HepG2 (cell line): ENCODE measurements around the gene APBB1. TPM values are rescaled to one million over a fixed set of nuclear protein-coding genes. Genes with fewer than 3 reads are reported as not detected.
A peak's percentile ranks its signal among the peaks of the same experiment; 100 is the strongest.

Experiments
- ARNTL ChIP-seq: sonication (generic); formaldehyde crosslinking; IDR thresholded peaks from 2 replicates; pipeline ENCODE4 v1.4.0; 2020; ENCODE audit warnings: mild to moderate bottlenecking, missing genetic modification reagents
- CC2D1A ChIP-seq: sonication (generic); formaldehyde crosslinking; IDR thresholded peaks from 2 replicates; pipeline ENCODE4 v1.8.1; 2023; ENCODE audit warnings: mild to moderate bottlenecking, missing genetic modification reagents
- FOSL2 ChIP-seq: sonication (generic); formaldehyde crosslinking; IDR thresholded peaks from 2 replicates; pipeline ENCODE4 v1.4.0; 2020; ENCODE audit warnings: missing genetic modification reagents
- KDM4B ChIP-seq: sonication (generic); formaldehyde crosslinking; IDR thresholded peaks from 2 replicates; pipeline ENCODE4 v1.4.0; 2020; ENCODE audit warnings: missing genetic modification reagents
- MTERF4 ChIP-seq: sonication (generic); formaldehyde crosslinking; IDR thresholded peaks from 2 replicates; pipeline ENCODE4 v1.8.0; 2023; ENCODE audit warnings: mild to moderate bottlenecking, missing genetic modification reagents
- SOX5 ChIP-seq: IDR thresholded peaks from 2 replicates; pipeline ENCODE4 v1.6.1; 2016; ENCODE audit warnings: borderline replicate concordance
- TEAD2 ChIP-seq: sonication (generic); formaldehyde crosslinking; IDR thresholded peaks from 2 replicates; pipeline ENCODE4 v1.9.0; 2021; ENCODE audit warnings: missing genetic modification reagents
- TIGD3 ChIP-seq: sonication (generic); formaldehyde crosslinking; IDR thresholded peaks from 2 replicates; pipeline ENCODE4 v1.5.1; 2020; ENCODE audit warnings: mild to moderate bottlenecking, missing genetic modification reagents, borderline replicate concordance
- TRIM22 ChIP-seq: fragments of 450-650 bp; IDR thresholded peaks from 2 replicates; pipeline ENCODE4 v1.6.1; 2017
- ZHX2 ChIP-seq, 2 experiments: sonication (generic) in 1 of 2; formaldehyde crosslinking in 1 of 2; IDR thresholded peaks; 2 replicates each; pipeline versions ENCODE4 v1.6.1 to v1.9.0; 2014 to 2022; ENCODE audit warnings: antibody characterized with exemption in 1 of 2, borderline replicate concordance in 1 of 2, inconsistent platforms in 1 of 2, low read depth in 1 of 2, missing genetic modification reagents in 1 of 2
- ZNF224 ChIP-seq: sonication (generic); formaldehyde crosslinking; IDR thresholded peaks from 2 replicates; pipeline ENCODE4 v1.5.0; 2020; ENCODE audit warnings: mild to moderate bottlenecking, missing genetic modification reagents
- ZNF235 ChIP-seq: sonication (generic); formaldehyde crosslinking; IDR thresholded peaks from 2 replicates; pipeline ENCODE4 v1.8.1; 2023; ENCODE audit warnings: mild to moderate bottlenecking, missing genetic modification reagents, borderline replicate concordance
- ZNF362 ChIP-seq: sonication (generic); formaldehyde crosslinking; IDR thresholded peaks from 2 replicates; pipeline ENCODE4 v1.4.0; 2020; ENCODE audit warnings: missing genetic modification reagents, mild to moderate bottlenecking, borderline replicate concordance
- ZNF550 ChIP-seq: sonication (generic); formaldehyde crosslinking; IDR thresholded peaks from 2 replicates; pipeline ENCODE4 v1.4.0; 2020; ENCODE audit warnings: mild to moderate bottlenecking, missing genetic modification reagents, borderline replicate concordance
- ZNF709 ChIP-seq: sonication (generic); formaldehyde crosslinking; IDR thresholded peaks from 2 replicates; pipeline ENCODE4 v1.5.0; 2020; ENCODE audit warnings: mild to moderate bottlenecking, missing genetic modification reagents
- ZNF768 ChIP-seq: sonication (generic); formaldehyde crosslinking; IDR thresholded peaks from 2 replicates; pipeline ENCODE4 v1.4.0; 2020; ENCODE audit warnings: missing genetic modification reagents
- ZNF780A ChIP-seq: sonication (generic); formaldehyde crosslinking; IDR thresholded peaks from 2 replicates; pipeline ENCODE4 v1.8.0; 2022; ENCODE audit warnings: mild to moderate bottlenecking, missing genetic modification reagents, moderate library complexity
- ZNF879 ChIP-seq: sonication (generic); formaldehyde crosslinking; IDR thresholded peaks from 2 replicates; pipeline ENCODE4 v1.8.1; 2023; ENCODE audit warnings: missing genetic modification reagents
- polyA plus RNA-seq, 8 experiments: library from polyadenylated mRNA; depleted of rRNA in 3 of 8; stranded (reverse) in 7 of 8; unstranded in 1 of 8; fragments of >200 nt; fragmentation: Illumina TruSeq in 4 of 8; extraction: Trizol in 4 of 8; gene quantifications; 2 replicates each; pipeline versions ENCODE4 v1.2.1 to v1.2.3, GENCODE V29; 2011 to 2016; ENCODE audit warnings: low read depth in 4 of 8, missing spikeins in 1 of 8, mixed read lengths in 1 of 8; ENCODE audit not compliant: insufficient read depth in 1 of 8
- total RNA-seq, 5 experiments: library from RNA; depleted of rRNA; stranded (reverse); fragments of >200 nt; fragmentation: Illumina TruSeq; extraction: Trizol; gene quantifications; 2 replicates each; pipeline ENCODE4 v1.2.3, GENCODE V29; 2016; ENCODE audit warnings: low read depth in 1 of 5

Gene APBB1
- total and polyA plus RNA-seq, 2 of the 13 experiments (the other 11 are each of a cell fraction or from before 2014, with no cell fraction given), result 1.7 to 3.5 TPM

GRCh38 chr11:6389905-6390717 is 28.8 kb downstream of the APBB1 start, which contains the start of gene SMPD1 (continued):
- TF ChIP-seq TEAD2, result no peak
- peak; percentile 26; the same call in 1 of the 2 replicates for TF ChIP-seq SOX5
- TF ChIP-seq TIGD3 (CRISPR knock-in tag), result no peak
- TF ChIP-seq ZHX2 (IDR thresholded peaks at IDR 0.05; ENCODE audit: low read depth), result no peak
- no peak for TF ChIP-seq ZHX2 (CRISPR knock-in tag; IDR thresholded peaks at IDR 0.05; ENCODE audit: borderline replicate concordance)
- no peak for TF ChIP-seq ZNF879
- no peak for TF ChIP-seq ZNF550
- TF ChIP-seq ZNF709, result no peak; the same call in 1 of the 2 replicates
- TF ChIP-seq ARNTL (CRISPR knock-in tag), result peak; percentile 76
- no peak for TF ChIP-seq MTERF4 (CRISPR knock-in tag)
- TF ChIP-seq CC2D1A (CRISPR knock-in tag), result no peak
- no peak for TF ChIP-seq ZNF780A (CRISPR knock-in tag)
- no peak for TF ChIP-seq ZNF362
- 0 out of 2 replicates have a peak, but pooled peaks have one; percentile 20 for TF ChIP-seq FOSL2
- TF ChIP-seq ZNF768, result peak; percentile 22; the same call in 1 of the 2 replicates
- no peak; the same call in 1 of the 2 replicates for TF ChIP-seq ZNF235 (CRISPR knock-in tag)
- no peak for TF ChIP-seq KDM4B (CRISPR knock-in tag)
- TF ChIP-seq TRIM22, result no peak
- TF ChIP-seq ZNF224 (CRISPR knock-in tag), result no peak
